ENCODE results near the gene ACSL4. TPM values are rescaled to one million over a fixed set of nuclear protein-coding genes. Genes with fewer than 3 reads are reported as not detected.

The ACSL4 gene
- total RNA-seq, 1 donor from 2014 or later, result 70.4 TPM

GRCh38 chrX:109624641-109625616 lies 108.1 kb downstream of the ACSL4 start, which contains the start of gene KCNE5:
KCNE5 (minus strand) TSS chrX:109625172; CDS start chrX:109625020, 152 bp downstream.
- no peak for TF ChIP-seq CTCF (IDR thresholded peaks at IDR 0.05; ENCODE audit: insufficient read depth, low read length, poor library complexity, severe bottlenecking)
- no peak within 1 kb of the TSS for H3K4me3 ChIP-seq (ENCODE audit: low read depth, low read length)
- DNase-seq (ENCODE audit: low read depth), result no peak
- H3K27me3 ChIP-seq (ENCODE audit: control insufficient read depth, insufficient read depth, low read length), result no peaks in the 10 kb centered on the region
- H3K36me3 ChIP-seq (ENCODE audit: control insufficient read depth, insufficient read depth, low read length), result no peaks in the 10 kb centered on the region

GRCh38 chrX:109623997-109624396 lies 109.1 kb downstream of the ACSL4 start:
- H3K4me3 ChIP-seq (ENCODE audit: low read depth, low read length), result no peak overlapping the region
- no peak for TF ChIP-seq CTCF (IDR thresholded peaks at IDR 0.05; ENCODE audit: insufficient read depth, low read length, poor library complexity, severe bottlenecking)

GRCh38 chrX:109622270-109622669 lies 110.8 kb downstream of the ACSL4 start:
- DNase-seq (ENCODE audit: low read depth), result no peak
- no peak overlapping the region for H3K4me3 ChIP-seq (ENCODE audit: low read depth, low read length)
- no peak for TF ChIP-seq CTCF (IDR thresholded peaks at IDR 0.05; ENCODE audit: insufficient read depth, low read length, poor library complexity, severe bottlenecking)
- H3K36me3 ChIP-seq (ENCODE audit: control insufficient read depth, insufficient read depth, low read length), result no peaks in the 10 kb centered on the region
- H3K27me3 ChIP-seq (ENCODE audit: control insufficient read depth, insufficient read depth, low read length), result no peaks in the 10 kb centered on the region

More at GRCh38 chrX:109623997-109624396, 109.1 kb downstream of the ACSL4 start:
- no peak for DNase-seq (ENCODE audit: low read depth)
- Histone ChIP-seq H3K36me3 (ENCODE audit: control insufficient read depth, insufficient read depth, low read length) (no peaks in the 10 kb centered on the region), H3K27me3 (ENCODE audit: control insufficient read depth, insufficient read depth, low read length) (no peaks in the 10 kb centered on the region)

- no peak overlapping the region for H3K4me3 ChIP-seq (ENCODE audit: low read depth, low read length)
- DNase-seq (ENCODE audit: low read depth), result no peak
- TF ChIP-seq CTCF (IDR thresholded peaks at IDR 0.05; ENCODE audit: insufficient read depth, low read length, poor library complexity, severe bottlenecking), result no peak
Measured at GRCh38 chrX:109619771-109620170, 113.3 kb downstream of the ACSL4 start.

GRCh38 chrX:109614951-109615350 lies 118.1 kb downstream of the ACSL4 start:
- no peak for DNase-seq (ENCODE audit: low read depth)
- no peaks in the 10 kb centered on the region for H3K36me3 ChIP-seq (ENCODE audit: control insufficient read depth, insufficient read depth, low read length)
- TF ChIP-seq CTCF (IDR thresholded peaks at IDR 0.05; ENCODE audit: insufficient read depth, low read length, poor library complexity, severe bottlenecking), result no peak
- H3K4me3 ChIP-seq (ENCODE audit: low read depth, low read length), result no peak overlapping the region
- H3K27me3 ChIP-seq (ENCODE audit: control insufficient read depth, insufficient read depth, low read length), result no peaks in the 10 kb centered on the region

More at GRCh38 chrX:109619771-109620170, 113.3 kb downstream of the ACSL4 start:
- H3K36me3 ChIP-seq (ENCODE audit: control insufficient read depth, insufficient read depth, low read length), result no peaks in the 10 kb centered on the region
- H3K27me3 ChIP-seq (ENCODE audit: control insufficient read depth, insufficient read depth, low read length), result no peaks in the 10 kb centered on the region

Measured in kidney epithelial cell (primary cell).